IMR-90 (cell line): ENCODE data around the gene MUTYH. TPM values are rescaled to one million over a fixed set of nuclear protein-coding genes. Genes with fewer than 3 reads are reported as not detected.

Source experiments
- ATAC-seq: fragments of 200-7000 bp; cut with Tn5 transposase; 2 replicates; pipeline ENCODE4 v1.9.1; 2020; ENCODE audit warnings: low read depth, mild to moderate bottlenecking, moderate library complexity
- BruUV-seq: library from RNA; stranded (reverse); fragments of 400-500 nt; replicated peaks from 2 replicates; lab custom pipeline; 2021; lab: Mats Ljungman, UMichigan
- CTCF ChIA-PET: fragments of 300-600 bp; formaldehyde crosslinking; extraction: SDS; loops from one replicate; lab custom pipeline; 2021; ENCODE audit warnings: antibody characterized with exemption; lab: Yijun Ruan, JAX
- POLR2A ChIA-PET: fragments of 300-600 bp; sonication (Branson Sonifier 250); formaldehyde crosslinking; loops from one replicate; lab custom pipeline; 2022; ENCODE audit warnings: antibody characterized with exemption; ENCODE audit not compliant: unreplicated experiment; lab: Charles Lee
- DNase-seq: peaks from one replicate; pipeline ENCODE4 v3.0.0; 2013
- H2AFZ ChIP-seq: replicated peaks from 2 replicates; pipeline ENCODE3; 2013; ENCODE audit warnings: low read length, mild to moderate bottlenecking; ENCODE audit not compliant: poor library complexity
- H2AK5ac ChIP-seq: 2 replicates; pipeline ENCODE4 v1.6.1; 2013; ENCODE audit warnings: low read depth, low read length, inconsistent platforms
- H2AK9ac ChIP-seq: replicated peaks from 2 replicates; pipeline ENCODE3; 2013; ENCODE audit warnings: mild to moderate bottlenecking, low read depth, low read length, moderate library complexity; ENCODE audit not compliant: poor library complexity
- H2BK120ac ChIP-seq: 2 replicates; pipeline ENCODE4 v1.6.1; 2013; ENCODE audit warnings: low read depth, low read length, inconsistent platforms
- H2BK15ac ChIP-seq: 3 replicates; pipeline ENCODE4 v1.6.1; 2013; ENCODE audit warnings: low read depth, low read length, inconsistent platforms
- H2BK20ac ChIP-seq: 2 replicates; pipeline ENCODE4 v1.6.1; 2013; ENCODE audit warnings: low read depth, mild to moderate bottlenecking, inconsistent platforms, low read length, moderate library complexity
- H2BK5ac ChIP-seq: 2 replicates; pipeline ENCODE4 v1.6.1; 2013; ENCODE audit warnings: mild to moderate bottlenecking, low read depth, low read length, inconsistent platforms; ENCODE audit not compliant: poor library complexity, severe bottlenecking
- H3K14ac ChIP-seq: replicated peaks from 2 replicates; pipeline ENCODE4 v1.6.1; 2013; ENCODE audit warnings: low read depth, low read length, inconsistent platforms
- H3K18ac ChIP-seq: 2 replicates; pipeline ENCODE4 v1.6.1; 2013; ENCODE audit warnings: low read depth, low read length, control low read depth
- H3K23ac ChIP-seq: 2 replicates; pipeline ENCODE4 v1.6.1; 2013; ENCODE audit warnings: low read depth, low read length, inconsistent platforms
- H3K27ac ChIP-seq: 2 replicates; pipeline ENCODE4 v1.5.1; 2013; ENCODE audit warnings: mild to moderate bottlenecking, control low read depth, low read length; ENCODE audit not compliant: insufficient read depth
- H3K27me3 ChIP-seq: 2 replicates; pipeline ENCODE4 v1.6.1; 2013; ENCODE audit warnings: low read length; ENCODE audit not compliant: control insufficient read depth, insufficient read depth
- H3K36me3 ChIP-seq: 2 replicates; pipeline ENCODE4 v1.6.1; 2013; ENCODE audit warnings: low read length, mixed read lengths; ENCODE audit not compliant: control insufficient read depth, insufficient read depth
- H3K4ac ChIP-seq: 2 replicates; pipeline ENCODE4 v1.6.1; 2013; ENCODE audit warnings: low read depth, low read length, inconsistent platforms
- H3K4me1 ChIP-seq: 2 replicates; pipeline ENCODE4 v1.6.1; 2013; ENCODE audit warnings: low read length, mixed read lengths; ENCODE audit not compliant: control insufficient read depth, insufficient read depth
- H3K4me2 ChIP-seq: 2 replicates; pipeline ENCODE4 v1.6.1; 2013; ENCODE audit warnings: low read depth, mild to moderate bottlenecking, control low read depth, low read length, moderate library complexity
- H3K4me3 ChIP-seq: 2 replicates; pipeline ENCODE4 v1.5.1; 2013; ENCODE audit warnings: low read depth, mild to moderate bottlenecking, control low read depth, low read length, moderate library complexity; ENCODE audit not compliant: insufficient read depth
- H3K56ac ChIP-seq: 2 replicates; pipeline ENCODE4 v1.6.1; 2013; ENCODE audit warnings: low read length, inconsistent platforms; ENCODE audit not compliant: insufficient read depth; ENCODE audit errors: extremely low read depth
- H3K79me1 ChIP-seq, 2 experiments: 2 replicates each; pipeline ENCODE4 v1.6.1; 2013; ENCODE audit warnings: low read length in 2 of 2, inconsistent platforms in 1 of 2, low read depth in 1 of 2
- H3K9ac ChIP-seq: 2 replicates; pipeline ENCODE4 v1.6.1; 2013; ENCODE audit warnings: low read depth, low read length, control low read depth
- H3K9me1 ChIP-seq: 2 replicates; pipeline ENCODE4 v1.6.1; 2013; ENCODE audit warnings: low read length, inconsistent platforms; ENCODE audit not compliant: insufficient read depth
- H3K9me3 ChIP-seq: 2 replicates; pipeline ENCODE4 v1.6.1; 2013; ENCODE audit warnings: low read length; ENCODE audit not compliant: control insufficient read depth, insufficient read depth
- H4K20me1 ChIP-seq: 2 replicates; pipeline ENCODE4 v1.6.1; 2013; ENCODE audit warnings: low read length, inconsistent platforms; ENCODE audit not compliant: insufficient read depth
- H4K5ac ChIP-seq: 2 replicates; pipeline ENCODE4 v1.6.1; 2013; ENCODE audit warnings: mild to moderate bottlenecking, low read depth, low read length, control low read depth
- H4K8ac ChIP-seq, 2 experiments: 2 replicates each; pipeline ENCODE4 v1.6.1; 2013; ENCODE audit warnings: low read depth in 2 of 2, low read length in 2 of 2, control low read depth in 1 of 2, inconsistent platforms in 1 of 2
- H4K91ac ChIP-seq: 2 replicates; pipeline ENCODE4 v1.6.1; 2013; ENCODE audit warnings: low read depth, low read length, inconsistent platforms; ENCODE audit not compliant: insufficient read depth
- CEBPB ChIP-seq: IDR thresholded peaks from 2 replicates; pipeline ENCODE4 v1.6.1; 2012; ENCODE audit warnings: low read depth, low read length, improper control_type of control experiment
- CHD1 ChIP-seq: IDR thresholded peaks from 2 replicates; pipeline ENCODE4 v1.6.1; 2012; ENCODE audit warnings: low read depth, low read length, improper control_type of control experiment
- FOS ChIP-seq: fragments of 150-350 bp; IDR thresholded peaks from 2 replicates; pipeline ENCODE4 v1.6.1; 2016; ENCODE audit warnings: low read depth, low read length
- RAD21 ChIP-seq: IDR thresholded peaks from 2 replicates; pipeline ENCODE4 v1.6.1; 2012; ENCODE audit warnings: low read length, improper control_type of control experiment
- RFX5 ChIP-seq: IDR thresholded peaks from 2 replicates; pipeline ENCODE4 v1.8.0; 2012; ENCODE audit warnings: low read depth, mild to moderate bottlenecking, low read length, moderate library complexity
- USF2 ChIP-seq: fragments of 150-350 bp; IDR thresholded peaks from 2 replicates; pipeline ENCODE4 v1.6.1; 2017; ENCODE audit warnings: mild to moderate bottlenecking, antibody characterized with exemption, low read length, low read depth
- WGBS, 2 experiments: methylation state at CpG; one replicate each; pipeline versions ENCODE4 v1.1.5 to v1.1.7; 2013; ENCODE audit warnings: missing lambda C conversion rate in 2 of 2; ENCODE audit not compliant: insufficient read length in 1 of 2; ENCODE audit errors: extremely low coverage in 2 of 2; 5-methylcytosine and 5-hydroxymethylcytosine counted together
- dilution Hi-C: fragments of 300-500 bp; cut with HindIII; formaldehyde crosslinking; loops from one replicate; pipeline ENCODE4 v1.14.3; 2018; ENCODE audit warnings: low sequenced_read_pairs; ENCODE audit not compliant: unreplicated experiment
- in situ Hi-C: fragments of 300-500 bp; cut with MboI; formaldehyde crosslinking; loops from 3 replicates; pipeline ENCODE4 v1.14.3; 2019; ENCODE audit warnings: low sequenced_read_pairs, inconsistent platforms, mixed read lengths
- intact Hi-C: fragments of 100-400 bp; cut with micrococcal nuclease; formaldehyde crosslinking; loops from 2 replicates; pipeline ENCODE4 v1.10.0; 2022
- polyA plus RNA-seq, 3 experiments: library from polyadenylated mRNA; depleted of rRNA; stranded (reverse); fragments of >200 nt; gene quantifications; 2 replicates each; pipeline ENCODE4 v1.2.3, GENCODE V29; 2012; ENCODE audit warnings: low replicate concordance in 1 of 3
- total RNA-seq: library from RNA; depleted of rRNA; stranded (reverse); fragments of >200 nt; gene quantifications from 2 replicates; pipeline ENCODE4 v1.2.3, GENCODE V29; 2012

Gene MUTYH
- total and polyA plus RNA-seq, 2 of the 4 experiments (the other 2 are of a cell fraction): 9.1 to 14.6 TPM

DNA sequence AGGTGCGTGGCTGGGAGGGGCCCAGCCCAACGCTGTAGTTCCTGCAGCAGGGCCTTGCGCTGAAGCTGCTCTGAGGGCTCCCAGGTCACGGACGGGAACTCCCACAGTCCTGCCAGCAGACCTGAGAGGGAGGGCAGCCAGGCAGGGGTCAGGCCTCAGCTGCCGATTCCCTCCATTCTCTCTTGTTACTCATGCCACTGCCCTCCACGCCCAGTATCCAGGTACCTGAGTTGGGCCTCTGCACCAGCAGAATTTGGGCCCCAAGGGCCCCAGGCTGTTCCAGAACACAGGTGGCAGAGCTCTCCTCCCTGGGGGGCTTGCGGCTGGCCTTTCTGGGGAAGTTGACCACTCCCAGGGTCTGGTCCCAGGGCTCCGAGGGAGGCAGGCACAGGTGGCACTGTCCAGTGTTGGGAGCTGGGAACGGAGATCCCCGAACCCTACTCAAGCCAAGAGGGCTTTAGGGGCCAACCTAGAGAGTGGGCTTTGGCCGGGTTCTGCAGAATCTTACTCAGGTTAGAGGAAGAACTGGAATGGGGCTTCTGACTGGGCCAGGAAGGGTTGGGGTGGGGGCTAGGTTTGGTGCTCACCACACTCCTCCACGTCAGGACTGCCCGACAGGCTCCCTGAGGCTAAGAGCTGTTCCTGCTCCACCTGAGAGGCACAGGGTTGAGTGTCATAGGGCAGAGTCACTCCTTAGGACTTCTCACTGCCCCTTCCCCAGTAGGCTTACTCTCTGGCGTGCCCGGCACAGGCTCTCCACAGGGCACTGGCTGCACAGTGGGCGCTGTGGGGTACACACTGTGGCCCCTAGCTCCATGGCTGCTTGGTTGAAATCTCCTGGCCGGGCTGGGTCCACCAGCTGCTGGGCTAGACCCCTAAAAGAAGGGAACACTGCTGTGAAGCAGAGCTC is 8.5 kb downstream of the MUTYH start (continued):
- TF ChIP-seq RAD21: no peak

DNA sequence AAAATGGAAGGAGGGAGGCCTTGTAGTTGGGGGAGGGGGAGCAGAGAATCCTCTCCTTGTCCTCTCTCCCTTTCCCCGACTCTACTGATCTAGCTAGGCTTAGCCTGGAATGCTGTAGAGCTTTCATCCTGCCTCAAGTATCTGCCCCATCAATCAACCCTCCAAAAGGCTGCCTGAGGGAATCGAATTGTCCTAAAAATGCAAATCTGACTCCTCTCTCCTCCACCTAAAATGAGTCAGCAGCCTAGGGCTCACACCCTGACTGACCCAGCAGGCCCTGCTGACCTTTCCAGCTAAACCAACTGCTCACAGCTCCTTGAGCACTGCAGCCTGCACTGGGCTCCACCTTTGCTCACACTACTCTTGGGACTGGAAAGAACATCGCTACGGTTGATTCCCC is 10.8 kb downstream of the MUTYH start:
- Histone ChIP-seq H3K4me3 (no peak overlapping the region), H3K27ac (no peak overlapping the region), H3K18ac (no peak overlapping the region), H3K56ac (no peak overlapping the region), H3K4me1 (no peaks in the 10 kb centered on the region), H3K9me1 (peaks cover 6% of the 10 kb centered on the region), H3K23ac (no peak overlapping the region), H3K27me3 (no peaks in the 10 kb centered on the region), H4K8ac (no peak overlapping the region), H4K91ac (no peak overlapping the region), H2BK20ac (no peak overlapping the region), H3K36me3 (peaks cover 17% of the 10 kb centered on the region), H4K20me1 (no peaks in the 10 kb centered on the region), H3K9me3 (no peaks in the 10 kb centered on the region), H3K4ac (no peak overlapping the region), H3K79me1 (no peaks in the 10 kb centered on the region), H3K9ac (no peak overlapping the region), H2BK15ac (no peak overlapping the region), H2AK9ac (no peak overlapping the region), H4K5ac (no peak overlapping the region), H2AFZ (no peak overlapping the region), H3K14ac (no peak overlapping the region), H2BK120ac (no peak overlapping the region), H3K4me2 (no peak overlapping the region), H2BK5ac (no peak overlapping the region), H2AK5ac (no peak overlapping the region)
- dilution Hi-C loops (no loop called here), intact Hi-C loops (no loop called here), in situ Hi-C loops (no loop called here)
- ChIA-PET CTCF (no interaction called here), POLR2A (no interaction called here)
- DNase-seq (no peak), ATAC-seq (no peak)
- no TSS peak for BruUV-seq
- 0% methylated on average over 1 of the region's 4 CpGs; no CpG with 5 or more reads in 1 of the 2 experiments for WGBS, 2 experiments
- no peak for TF ChIP-seq CEBPB
- TF ChIP-seq RFX5: no peak
- TF ChIP-seq USF2: no peak
- TF ChIP-seq FOS: no peak
- no peak for TF ChIP-seq CHD1
